HG02642 (cell line): Measurements from ENCODE around the gene ADAMTS16.

Experiments used
- ATAC-seq: cut with Tn5 transposase; IDR thresholded peaks from one replicate; pipeline ENCODE4 v1.9.1; 2021; ENCODE audit warnings: mild to moderate bottlenecking; ENCODE audit not compliant: unreplicated experiment, poor library complexity

The ADAMTS16 gene

GRCh38 chr5:5335700-5336264, 195.7 kb downstream of the ADAMTS16 start:
- no peak for ATAC-seq

- ATAC-seq, result no peak
These were observed 199.1 kb downstream of the ADAMTS16 start for GRCh38 chr5:5339257-5339656.

DNA sequence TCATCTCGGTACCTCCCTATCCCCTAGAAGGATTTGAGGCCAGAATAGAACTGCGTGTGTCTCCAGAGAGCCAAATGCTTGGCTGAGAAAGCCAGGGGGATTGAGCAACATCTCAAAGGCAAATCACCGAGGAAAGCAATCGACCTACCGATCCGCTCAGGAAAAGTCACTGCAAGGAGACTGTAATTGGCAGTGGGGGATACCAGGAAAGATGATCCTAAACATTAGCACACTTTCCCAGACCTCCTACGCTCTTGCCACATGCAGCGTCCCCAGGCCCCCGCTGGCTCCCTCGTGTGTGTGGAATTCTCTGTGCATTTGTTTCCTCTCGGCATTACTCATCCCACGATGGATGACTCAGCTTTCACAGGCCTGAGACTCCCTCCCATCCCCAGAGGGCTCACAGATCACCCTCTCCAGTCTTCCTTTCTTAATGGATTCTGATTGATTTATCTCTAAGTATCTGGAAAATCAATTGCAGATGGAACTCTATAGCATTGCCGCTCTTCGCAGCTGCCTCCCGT, 200.1 kb downstream of the ADAMTS16 start:
- ATAC-seq, result no peak

DNA sequence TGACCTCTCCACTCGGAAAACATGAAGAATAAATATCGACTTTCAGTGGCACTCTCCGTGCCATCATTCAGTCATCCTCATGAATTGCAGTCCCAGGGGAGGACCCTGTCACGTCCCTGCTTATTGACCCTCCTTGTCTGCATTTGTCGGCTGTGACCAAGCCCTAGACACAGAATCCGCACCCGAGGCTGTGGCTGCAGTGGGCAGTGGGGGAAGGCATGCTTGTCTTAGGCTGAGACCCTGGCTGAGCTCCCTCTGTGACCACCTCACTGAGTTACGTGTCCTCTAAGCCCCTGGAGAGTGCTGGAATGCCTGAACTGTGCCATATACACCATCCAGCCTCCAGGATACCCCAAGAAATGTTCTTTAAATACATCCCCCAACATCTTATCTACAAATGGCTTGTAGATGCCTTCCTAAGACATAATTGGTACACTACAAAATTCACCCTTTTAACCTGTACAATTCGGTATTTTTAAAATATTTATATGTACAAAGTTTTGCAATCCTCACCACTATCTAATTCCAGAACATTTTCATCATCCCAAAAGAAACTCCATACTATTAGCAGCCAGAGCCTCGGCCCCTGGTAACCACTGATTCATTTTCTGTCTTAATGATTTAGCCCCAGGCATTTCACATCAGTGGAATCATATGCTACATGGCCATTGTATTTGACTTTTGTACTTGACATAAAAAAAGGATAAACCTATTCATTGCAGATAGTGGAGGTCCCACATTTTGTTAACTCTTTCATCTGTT, 201.6 kb downstream of the ADAMTS16 start:
- no peak for ATAC-seq

DNA sequence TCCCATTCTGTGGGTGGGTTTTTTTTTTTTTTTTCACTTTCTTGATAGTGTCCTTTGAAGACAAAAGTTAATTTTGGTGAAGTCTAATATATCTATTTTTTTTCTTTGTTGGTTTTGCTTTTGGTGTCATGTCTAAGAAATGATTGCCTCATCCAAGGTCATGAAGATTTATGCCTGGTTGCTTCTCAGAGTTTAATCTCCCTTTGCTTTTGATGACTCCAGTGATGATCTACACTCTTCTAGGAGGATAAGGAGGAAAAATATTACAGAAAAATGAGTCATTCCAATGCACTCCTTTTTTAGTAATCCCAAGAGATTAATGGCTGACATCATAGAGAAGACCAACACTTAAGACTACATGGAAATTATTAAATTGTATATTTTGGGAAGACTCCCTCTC, 202.7 kb downstream of the ADAMTS16 start:
- ATAC-seq, result no peak

- ATAC-seq, result no peak
These were observed 203.4 kb downstream of the ADAMTS16 start for GRCh38 chr5:5343568-5343967.

DNA sequence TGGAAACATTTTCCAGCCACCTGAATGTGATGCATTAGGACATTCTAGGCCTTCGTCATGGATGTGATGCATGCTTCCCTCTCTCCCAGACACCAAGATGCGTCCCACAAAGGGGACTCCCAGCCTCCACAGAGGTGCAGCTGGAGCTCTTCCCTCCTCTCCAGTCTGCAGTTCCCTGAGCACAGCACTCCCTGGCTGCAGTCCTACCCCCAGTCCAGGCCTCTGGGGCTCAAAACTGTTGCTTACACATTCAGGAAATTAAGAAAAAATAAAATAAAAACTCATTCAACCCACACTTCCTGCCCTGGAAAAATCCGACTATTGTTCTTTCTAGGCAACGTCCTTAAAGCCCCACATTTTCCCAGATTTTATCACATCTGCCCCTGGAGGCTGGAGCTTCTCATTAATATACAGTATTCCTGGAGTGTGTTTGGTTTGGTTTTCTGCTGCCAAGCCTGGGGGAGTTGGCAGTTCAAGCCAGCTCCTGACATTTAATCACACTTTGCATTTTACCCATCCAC, 204.0 kb downstream of the ADAMTS16 start:
- ATAC-seq, result no peak

DNA sequence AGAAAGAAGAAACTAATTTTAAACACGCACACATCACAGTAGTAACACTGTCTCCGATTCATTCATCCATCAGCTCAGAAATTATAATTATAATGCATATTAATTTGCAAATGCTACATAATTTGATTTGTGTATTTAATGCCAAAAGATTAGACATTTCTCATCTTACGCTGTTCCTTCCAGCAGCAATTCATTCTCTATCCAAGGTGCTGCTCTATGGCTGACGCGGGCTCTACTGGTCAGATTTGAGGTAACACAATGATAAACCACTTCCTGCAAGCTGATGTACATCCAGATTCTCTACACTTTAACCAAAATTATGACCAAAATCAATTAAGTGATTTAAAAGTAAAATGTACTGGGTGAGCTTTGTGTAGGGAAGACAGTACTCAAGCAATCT, 204.5 kb downstream of the ADAMTS16 start:
- ATAC-seq, result no peak

- ATAC-seq, result no peak
These were observed 207.3 kb downstream of the ADAMTS16 start for GRCh38 chr5:5347442-5347841.

DNA sequence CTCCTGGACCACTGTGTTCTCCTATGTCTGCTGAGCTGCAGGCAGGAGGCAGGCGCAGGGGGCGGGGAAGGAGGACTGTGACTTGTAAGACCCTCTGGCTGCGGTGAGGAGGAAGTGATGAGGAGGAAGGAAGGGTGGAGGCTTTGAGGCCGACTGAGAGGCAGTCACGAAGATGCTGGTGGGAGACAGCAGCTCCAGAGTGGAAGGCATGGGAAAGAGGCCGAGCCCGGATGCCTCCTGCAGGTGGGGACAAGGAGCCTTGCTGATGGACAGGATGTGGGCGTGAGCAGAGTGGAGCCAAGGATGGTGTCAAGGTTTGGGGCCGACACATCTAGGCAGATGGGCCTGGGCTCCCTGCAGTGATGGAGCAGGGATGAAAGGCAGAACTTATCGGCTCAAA, 208.0 kb downstream of the ADAMTS16 start:
- ATAC-seq, result no peak

DNA sequence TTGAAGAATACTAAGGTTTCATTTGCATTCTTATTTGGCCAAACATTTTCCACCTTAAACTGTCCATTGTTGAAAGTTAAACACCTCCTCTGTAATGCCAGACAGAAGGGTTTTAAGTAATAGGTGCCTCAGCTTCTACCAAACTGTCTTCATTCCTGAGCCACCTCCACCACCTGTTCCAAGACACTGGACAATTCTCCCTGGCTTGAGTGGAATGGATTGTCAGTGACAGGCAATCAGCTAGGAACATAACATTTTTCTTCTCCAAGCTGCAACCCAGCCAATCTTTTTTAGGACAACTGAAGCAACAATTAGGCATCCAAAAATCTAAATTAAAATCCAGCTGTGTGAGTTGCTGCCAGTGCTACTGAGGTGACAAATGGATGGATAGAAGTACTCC, 208.4 kb downstream of the ADAMTS16 start:
- ATAC-seq, result no peak

DNA sequence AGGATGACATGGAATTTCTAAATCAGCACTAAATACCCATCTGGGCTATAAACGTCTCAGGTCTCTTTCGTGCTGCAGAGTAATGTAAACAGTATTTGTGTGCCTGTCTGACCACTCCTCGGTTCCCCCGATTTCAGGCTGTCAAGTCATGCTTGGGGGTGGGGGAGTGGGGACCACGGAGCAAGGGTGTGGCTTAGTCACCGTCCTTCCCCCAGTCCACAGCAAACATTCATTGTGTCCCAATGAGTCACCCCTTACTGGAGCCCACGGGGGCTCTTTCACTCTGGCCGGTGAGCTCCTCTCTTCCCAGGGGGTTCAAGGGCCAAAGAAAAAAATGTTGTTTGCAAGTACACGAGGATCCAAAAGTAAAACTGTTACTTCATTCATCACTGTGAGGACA, 210.0 kb downstream of the ADAMTS16 start:
- ATAC-seq, result no peak

DNA sequence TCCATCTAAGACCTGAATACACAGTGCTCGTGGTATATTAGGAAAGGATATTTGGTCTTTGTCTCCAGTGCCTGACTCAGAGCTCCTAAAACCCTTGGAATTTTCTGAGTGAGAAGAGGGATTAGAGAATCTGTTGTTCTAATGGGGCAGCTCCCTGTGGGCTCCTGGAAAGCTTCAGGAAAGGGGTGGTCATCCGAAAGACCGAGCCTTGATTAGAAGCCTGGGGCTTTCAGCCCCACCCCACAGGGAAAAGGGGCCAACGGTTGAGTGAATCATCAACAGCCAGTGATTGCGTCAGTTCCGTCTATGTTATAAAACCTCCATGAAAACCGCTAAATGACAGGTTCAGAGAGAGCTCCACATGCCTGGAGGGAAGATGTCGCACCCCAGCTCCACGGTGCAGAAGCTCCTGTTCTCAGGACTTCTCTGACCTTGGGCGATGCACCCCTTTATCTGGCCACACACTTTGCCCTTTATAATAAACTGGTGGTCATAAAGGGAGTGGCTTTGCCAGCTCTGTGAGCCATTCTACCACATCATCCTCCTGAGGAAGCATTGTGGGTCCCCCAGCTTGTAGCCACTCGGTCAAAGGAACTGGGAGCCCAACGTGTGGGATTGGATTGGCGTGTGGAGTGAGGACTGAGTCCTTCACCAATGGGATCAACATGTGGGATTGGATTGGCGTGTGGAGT, 211.3 kb downstream of the ADAMTS16 start:
- ATAC-seq, result no peak

DNA sequence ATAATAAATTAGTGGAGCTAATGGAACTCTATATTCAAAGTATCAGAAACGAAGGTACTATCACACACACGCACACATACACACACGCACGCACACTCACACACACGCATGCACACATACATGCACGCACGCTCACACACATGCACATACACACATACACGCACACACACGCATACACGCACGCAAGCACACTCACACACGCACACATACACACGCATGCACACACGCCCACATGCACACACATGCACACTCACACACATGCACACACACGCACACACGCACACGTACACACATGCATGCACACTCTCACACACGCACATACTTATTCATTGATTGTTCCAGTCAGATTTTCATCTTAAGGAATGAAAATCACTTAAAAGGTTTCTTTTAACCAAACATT, 212.5 kb downstream of the ADAMTS16 start:
- ATAC-seq, result no peak

DNA sequence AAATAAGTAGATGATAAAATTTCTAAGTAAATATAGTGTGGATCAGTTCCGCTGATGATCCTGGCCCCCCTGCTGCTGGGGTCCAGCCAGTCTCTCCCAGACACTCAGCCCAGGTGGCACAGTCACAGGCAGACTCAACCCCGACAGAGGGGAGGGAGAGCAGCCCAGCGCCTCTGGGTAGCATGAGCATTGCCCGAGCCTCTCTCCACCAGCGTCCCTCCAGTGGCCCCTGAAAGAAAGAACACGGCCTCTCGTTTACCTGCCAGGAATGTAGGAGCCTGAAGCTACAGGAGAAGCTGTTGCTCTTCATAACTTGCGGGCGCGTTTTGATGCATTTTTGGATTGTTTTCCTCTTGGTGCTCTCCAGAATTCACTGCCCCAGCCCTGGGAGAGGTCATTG, 213.6 kb downstream of the ADAMTS16 start:
- no peak for ATAC-seq

DNA sequence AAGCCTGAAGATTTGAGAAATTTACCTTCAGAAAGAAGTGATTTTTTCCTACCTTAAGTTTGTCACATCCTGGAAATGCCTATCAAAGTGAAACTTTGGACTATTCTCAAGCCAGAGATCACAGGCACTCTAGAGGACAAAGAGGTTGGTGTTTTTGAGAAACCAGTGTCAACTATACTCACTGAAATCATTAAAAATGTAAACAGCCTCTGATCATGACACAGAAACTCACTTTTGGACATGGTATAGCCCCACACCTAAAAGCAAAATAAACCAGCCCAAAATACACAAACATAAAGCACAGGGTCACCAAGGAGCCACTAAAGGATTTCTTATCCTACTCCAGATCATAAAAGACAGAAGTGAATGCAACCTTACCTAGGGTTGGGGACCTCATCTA, 216.6 kb downstream of the ADAMTS16 start:
- no peak for ATAC-seq

DNA sequence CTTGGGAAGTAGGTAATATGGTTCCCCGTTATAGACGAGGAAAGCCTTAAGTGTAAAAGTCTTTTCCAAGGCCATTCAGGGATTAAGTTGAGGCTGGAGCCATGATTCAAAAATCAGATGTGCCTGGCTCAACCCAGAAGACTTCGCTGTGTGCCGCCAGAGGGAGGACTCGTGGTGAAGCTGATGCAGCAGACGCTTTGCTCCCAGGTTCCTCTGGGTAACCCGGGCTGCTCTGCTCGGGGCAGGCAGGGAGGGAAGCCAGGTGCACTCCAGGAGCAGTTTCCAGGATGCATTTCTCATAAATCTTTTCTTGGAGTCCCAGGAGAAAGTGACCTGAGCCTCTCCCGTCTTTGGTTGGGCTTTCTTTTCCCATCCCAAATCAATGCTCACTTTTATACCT, 219.5 kb downstream of the ADAMTS16 start:
- ATAC-seq, result no peak

GRCh38 chr5:5360363-5360940, 220.3 kb downstream of the ADAMTS16 start:
- ATAC-seq, result no peak

- ATAC-seq, result no peak
These were observed 220.9 kb downstream of the ADAMTS16 start for GRCh38 chr5:5360941-5361520.

GRCh38 chr5:5363045-5363444, 222.9 kb downstream of the ADAMTS16 start:
- no peak for ATAC-seq

- no peak for ATAC-seq
These were observed 224.8 kb downstream of the ADAMTS16 start for GRCh38 chr5:5364932-5365331.
